Measurements from ENCODE around the gene LSM12.

DNA sequence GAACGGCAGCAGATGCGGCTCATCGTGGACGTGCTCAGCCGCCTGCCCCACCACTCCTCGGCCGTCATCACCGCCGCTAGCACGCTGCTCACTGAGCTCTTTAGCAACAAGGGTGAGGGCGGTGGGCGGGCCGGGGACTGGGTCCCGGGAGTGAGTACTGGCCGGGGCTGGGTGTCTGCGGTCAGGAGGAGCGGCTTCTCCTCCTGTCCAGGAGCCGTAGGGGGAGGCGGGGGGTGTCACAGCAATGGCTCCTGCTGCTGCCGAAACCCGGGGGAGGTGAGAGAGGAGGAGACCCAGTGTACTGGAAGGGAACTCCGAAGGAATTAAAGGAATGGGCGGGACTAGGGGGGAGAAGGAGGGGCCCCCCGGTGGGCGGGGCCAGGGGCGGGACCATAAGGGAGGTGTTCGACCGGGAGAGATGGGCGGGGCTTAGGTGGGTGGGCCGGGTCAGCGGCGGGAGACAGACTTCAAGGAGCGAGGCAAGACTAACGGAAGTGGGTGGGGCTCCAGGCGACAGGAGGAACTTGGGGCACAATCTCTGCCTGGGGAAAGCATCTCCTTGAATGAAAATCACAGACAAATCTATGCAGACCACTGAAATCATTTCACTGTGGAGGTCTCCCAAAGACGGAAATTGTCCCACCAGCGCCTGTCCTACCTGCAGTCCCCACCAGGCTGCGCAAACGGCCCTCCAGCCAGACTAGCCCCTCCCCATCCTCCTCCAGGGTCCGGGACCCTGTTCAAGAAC is 59.7 kb downstream of the LSM12 start:
- TF ChIP-seq EZH2phosphoT487 (IDR thresholded peaks at IDR 0.05; ENCODE audit: borderline replicate concordance, low read length): no peak; the same call in 1 of the 2 replicates
- TF ChIP-seq, protein P1, sequence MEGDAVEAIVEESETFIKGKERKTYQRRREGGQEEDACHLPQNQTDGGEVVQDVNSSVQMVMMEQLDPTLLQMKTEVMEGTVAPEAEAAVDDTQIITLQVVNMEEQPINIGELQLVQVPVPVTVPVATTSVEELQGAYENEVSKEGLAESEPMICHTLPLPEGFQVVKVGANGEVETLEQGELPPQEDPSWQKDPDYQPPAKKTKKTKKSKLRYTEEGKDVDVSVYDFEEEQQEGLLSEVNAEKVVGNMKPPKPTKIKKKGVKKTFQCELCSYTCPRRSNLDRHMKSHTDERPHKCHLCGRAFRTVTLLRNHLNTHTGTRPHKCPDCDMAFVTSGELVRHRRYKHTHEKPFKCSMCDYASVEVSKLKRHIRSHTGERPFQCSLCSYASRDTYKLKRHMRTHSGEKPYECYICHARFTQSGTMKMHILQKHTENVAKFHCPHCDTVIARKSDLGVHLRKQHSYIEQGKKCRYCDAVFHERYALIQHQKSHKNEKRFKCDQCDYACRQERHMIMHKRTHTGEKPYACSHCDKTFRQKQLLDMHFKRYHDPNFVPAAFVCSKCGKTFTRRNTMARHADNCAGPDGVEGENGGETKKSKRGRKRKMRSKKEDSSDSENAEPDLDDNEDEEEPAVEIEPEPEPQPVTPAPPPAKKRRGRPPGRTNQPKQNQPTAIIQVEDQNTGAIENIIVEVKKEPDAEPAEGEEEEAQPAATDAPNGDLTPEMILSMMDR (IDR thresholded peaks at IDR 0.05; ENCODE audit: low read depth, low read length, poor library complexity, severe bottlenecking): peak; percentile 44
